GM18907 (cell line): Measurements from ENCODE around the gene SLCO3A1.

Experiments used
- ATAC-seq: cut with Tn5 transposase; IDR thresholded peaks from one replicate; pipeline ENCODE4 v1.9.1; 2021; ENCODE audit warnings: mild to moderate bottlenecking, moderate library complexity; ENCODE audit not compliant: unreplicated experiment

SLCO3A1 gene

GRCh38 chr15:92023965-92024364 lies 170.5 kb downstream of the SLCO3A1 start:
- ATAC-seq: no peak

GRCh38 chr15:92025706-92026270 lies 172.3 kb downstream of the SLCO3A1 start:
- ATAC-seq: no peak

GRCh38 chr15:92028389-92028724 lies 174.8 kb downstream of the SLCO3A1 start:
- no peak for ATAC-seq

GRCh38 chr15:92029767-92030166 lies 176.3 kb downstream of the SLCO3A1 start:
- no peak for ATAC-seq

GRCh38 chr15:92033314-92033713 lies 179.8 kb downstream of the SLCO3A1 start:
- no peak for ATAC-seq

- ATAC-seq: no peak
Observed at GRCh38 chr15:92033723-92034122, 180.2 kb downstream of the SLCO3A1 start.

GRCh38 chr15:92034227-92034626 lies 180.7 kb downstream of the SLCO3A1 start:
- no peak for ATAC-seq

GRCh38 chr15:92035551-92035950 lies 182.0 kb downstream of the SLCO3A1 start:
- ATAC-seq: no peak

GRCh38 chr15:92035961-92036360 lies 182.5 kb downstream of the SLCO3A1 start:
- ATAC-seq: no peak

GRCh38 chr15:92037491-92037890 lies 184.0 kb downstream of the SLCO3A1 start:
- ATAC-seq: no peak

GRCh38 chr15:92040350-92040749 lies 186.8 kb downstream of the SLCO3A1 start:
- no peak for ATAC-seq

GRCh38 chr15:92041371-92041770 lies 187.9 kb downstream of the SLCO3A1 start:
- ATAC-seq: no peak

- no peak for ATAC-seq
Observed at GRCh38 chr15:92043283-92043682, 189.8 kb downstream of the SLCO3A1 start.

- no peak for ATAC-seq
Observed at GRCh38 chr15:92044203-92044909, 190.8 kb downstream of the SLCO3A1 start.

- ATAC-seq: no peak
Observed at GRCh38 chr15:92047900-92048299, 194.4 kb downstream of the SLCO3A1 start.

GRCh38 chr15:92048739-92049138 lies 195.2 kb downstream of the SLCO3A1 start:
- no peak for ATAC-seq

- no peak for ATAC-seq
Observed at GRCh38 chr15:92049290-92049989, 195.9 kb downstream of the SLCO3A1 start.

- ATAC-seq: no peak
Observed at GRCh38 chr15:92050220-92050898, 196.9 kb downstream of the SLCO3A1 start.

- ATAC-seq: no peak
Observed at GRCh38 chr15:92051716-92052115, 198.2 kb downstream of the SLCO3A1 start.

GRCh38 chr15:92053753-92054316 lies 200.3 kb downstream of the SLCO3A1 start:
- ATAC-seq: no peak

GRCh38 chr15:92056875-92057274 lies 203.4 kb downstream of the SLCO3A1 start:
- ATAC-seq: no peak
